ENCODE measurements around the gene COA4. TPM values are rescaled to one million over a fixed set of nuclear protein-coding genes. Genes with fewer than 3 reads are reported as not detected.
A peak's percentile ranks its signal among the peaks of the same experiment; 100 is the strongest.

Gene COA4
- total and polyA plus RNA-seq, 2 experiments from 2014 or later: 106 to 147 TPM

DNA sequence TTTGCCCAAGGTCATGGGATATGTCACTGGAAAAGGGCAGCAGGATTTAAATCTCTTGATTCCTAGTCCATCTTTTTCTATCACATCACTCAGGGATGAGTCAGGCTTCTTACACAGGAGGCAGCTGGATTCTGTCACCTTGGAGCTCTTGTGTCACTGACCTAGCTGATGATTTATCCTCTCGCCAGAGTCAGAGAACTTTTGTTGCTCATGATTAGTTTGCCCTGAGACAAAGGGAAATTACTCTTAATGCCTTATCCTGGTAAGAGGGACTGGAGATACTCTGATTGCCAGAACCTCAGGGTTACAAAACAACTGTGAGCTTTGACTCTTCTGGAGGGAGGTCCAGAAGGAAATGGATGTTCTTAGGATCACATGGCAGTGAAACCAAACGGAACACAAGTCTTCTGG lies 10.1 kb downstream of the COA4 start:
- peak in 1 of 2 donors; percentile 91 for DNase-seq (ENCODE audit: low read depth in 1 of 2, low spot score in 1 of 2)
- Histone ChIP-seq H3K27ac (peak overlapping the region; percentile 66), H3K36me3 (no peaks in the 10 kb centered on the region), H3K9me3 (ENCODE audit: low read depth) (no peaks in the 10 kb centered on the region), H3K4me3 (no peak overlapping the region), H3K27me3 (no peaks in the 10 kb centered on the region), H3K4me1 (ENCODE audit: low read depth) (peaks cover 6% of the 10 kb centered on the region)
- TF ChIP-seq CTCF (IDR thresholded peaks at IDR 0.05; ENCODE audit: low read depth, low read length): no peak

GRCh38 chr11:73866095-73866579 lies 10.5 kb downstream of the COA4 start:
- H3K9me3 ChIP-seq (ENCODE audit: low read depth): no peaks in the 10 kb centered on the region
- H3K27ac ChIP-seq: peak overlapping the region; percentile 66
- no peak for TF ChIP-seq CTCF (IDR thresholded peaks at IDR 0.05; ENCODE audit: low read depth, low read length)
- no peaks in the 10 kb centered on the region for H3K36me3 ChIP-seq
- peak in 1 of 2 donors; percentile 70 for DNase-seq (ENCODE audit: low read depth in 1 of 2, low spot score in 1 of 2)
- no peaks in the 10 kb centered on the region for H3K27me3 ChIP-seq
- peaks cover 6% of the 10 kb centered on the region for H3K4me1 ChIP-seq (ENCODE audit: low read depth)
- H3K4me3 ChIP-seq: no peak overlapping the region

- Histone ChIP-seq H3K36me3 (peaks cover 3% of the 10 kb centered on the region), H3K4me1 (ENCODE audit: low read depth) (peaks cover 6% of the 10 kb centered on the region), H3K27ac (no peak overlapping the region), H3K4me3 (no peak overlapping the region), H3K9me3 (ENCODE audit: low read depth) (no peaks in the 10 kb centered on the region), H3K27me3 (no peaks in the 10 kb centered on the region)
- TF ChIP-seq CTCF (IDR thresholded peaks at IDR 0.05; ENCODE audit: low read depth, low read length): no peak
- DNase-seq (ENCODE audit: low read depth in 1 of 2, low spot score in 1 of 2): no peak
These were observed 13.7 kb downstream of the COA4 start for GRCh38 chr11:73862986-73863385.

- H3K4me1 ChIP-seq (ENCODE audit: low read depth): peaks cover 5% of the 10 kb centered on the region
- no peak for TF ChIP-seq CTCF (IDR thresholded peaks at IDR 0.05; ENCODE audit: low read depth, low read length)
- H3K27ac ChIP-seq: no peak overlapping the region
- no peak overlapping the region for H3K4me3 ChIP-seq
- H3K9me3 ChIP-seq (ENCODE audit: low read depth): no peaks in the 10 kb centered on the region
- H3K36me3 ChIP-seq: peaks cover 3% of the 10 kb centered on the region
- no peaks in the 10 kb centered on the region for H3K27me3 ChIP-seq
- DNase-seq (ENCODE audit: low read depth in 1 of 2, low spot score in 1 of 2): no peak
These were observed 16.4 kb downstream of the COA4 start for GRCh38 chr11:73860202-73860601.

DNA sequence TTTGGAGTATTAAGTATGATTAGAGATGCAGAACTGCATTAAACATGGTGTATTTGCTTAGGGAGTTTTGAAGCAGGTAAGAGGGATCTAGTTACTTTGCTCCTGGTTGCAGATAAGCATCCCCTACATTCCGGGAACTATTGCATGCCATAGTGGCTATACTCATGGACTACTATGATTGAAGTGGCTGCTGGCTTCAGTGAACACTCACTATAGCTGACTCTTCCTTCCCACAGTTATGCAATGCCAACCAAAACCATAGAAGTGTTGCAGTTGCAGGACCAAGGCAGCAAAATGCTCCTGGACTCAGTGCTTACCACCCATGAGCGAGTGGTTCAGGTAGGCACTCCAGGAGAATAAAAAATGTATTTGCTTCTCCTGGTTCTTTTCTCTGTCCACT lies 17.0 kb downstream of the COA4 start:
- no peak overlapping the region for H3K4me3 ChIP-seq
- DNase-seq (ENCODE audit: low read depth in 1 of 2, low spot score in 1 of 2): no peak
- H3K4me1 ChIP-seq (ENCODE audit: low read depth): peaks cover 5% of the 10 kb centered on the region
- H3K27ac ChIP-seq: no peak overlapping the region
- no peak for TF ChIP-seq CTCF (IDR thresholded peaks at IDR 0.05; ENCODE audit: low read depth, low read length)
- H3K9me3 ChIP-seq (ENCODE audit: low read depth): no peaks in the 10 kb centered on the region
- H3K36me3 ChIP-seq: peaks cover 3% of the 10 kb centered on the region
- no peaks in the 10 kb centered on the region for H3K27me3 ChIP-seq
